ENCODE data around the gene PTCSC3. TPM values are rescaled to one million over a fixed set of nuclear protein-coding genes. Genes with fewer than 3 reads are reported as not detected.

Gene PTCSC3
- total and polyA plus RNA-seq, 2 of the 13 experiments (the other 11 are each of a cell fraction or from before 2014, with no cell fraction given) = not detected

DNA sequence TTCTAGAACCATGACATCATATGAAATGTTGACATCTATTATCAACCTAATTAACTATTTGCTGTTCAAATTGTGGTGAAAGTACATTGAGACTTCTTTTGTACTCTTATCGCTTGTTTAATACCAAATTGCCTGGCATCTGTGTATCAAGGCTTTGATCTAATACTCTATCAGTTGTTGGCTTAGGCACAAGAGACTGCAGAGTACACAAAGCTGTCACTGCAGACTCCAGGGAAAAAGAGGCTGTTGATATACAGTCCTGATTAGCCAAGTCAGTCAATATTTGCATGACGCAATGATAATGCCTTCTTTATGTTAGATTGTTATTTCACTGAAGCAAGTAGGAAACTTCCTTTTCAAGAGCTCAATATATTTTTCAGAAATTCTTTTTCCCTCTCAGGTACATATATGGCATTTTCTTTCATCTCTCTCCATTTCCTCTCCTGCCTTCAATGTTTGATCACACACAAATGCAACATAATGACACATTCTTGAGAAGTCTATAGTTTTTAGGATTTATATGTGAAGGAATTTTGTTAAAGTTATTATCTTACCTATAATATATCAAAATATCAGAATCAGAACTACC, 32.3 kb upstream of the PTCSC3 start (continued):
- TF ChIP-seq ZNF644 (CRISPR knock-in tag; IDR thresholded peaks at IDR 0.05; ENCODE audit: low read depth) (0 out of 2 replicates have a peak, but pooled peaks have one; percentile 21), IKZF1 (IDR thresholded peaks at IDR 0.05) (no peak), GATA4 (IDR thresholded peaks at IDR 0.05; ENCODE audit: borderline replicate concordance, low read depth) (peak; percentile 100), NRL (CRISPR knock-in tag; IDR thresholded peaks at IDR 0.05; ENCODE audit: borderline replicate concordance) (no peak), ESRRA (CRISPR knock-in tag; IDR thresholded peaks at IDR 0.05; ENCODE audit: low read depth) (no peak), ZNF207 (IDR thresholded peaks at IDR 0.05; ENCODE audit: borderline replicate concordance) (0 out of 2 replicates have a peak, but pooled peaks have one; percentile 27), MAFK (conservative IDR thresholded peaks at IDR 0.05 in 1 of 2, IDR thresholded peaks at IDR 0.05 in 1 of 2; ENCODE audit: low read length in 2 of 2) (no peak), FOXA1 (IDR thresholded peaks at IDR 0.05) (peak; percentile 88), FOXA1 (CRISPR knock-in tag; IDR thresholded peaks at IDR 0.05) (peak; percentile 100), SIN3B (IDR thresholded peaks at IDR 0.05; ENCODE audit: low read length) (no peak), KDM5B (CRISPR knock-in tag; IDR thresholded peaks at IDR 0.05; ENCODE audit: borderline replicate concordance) (no peak), ZKSCAN8 (CRISPR knock-in tag; IDR thresholded peaks at IDR 0.05; ENCODE audit: borderline replicate concordance) (no peak), NKX3-1 (CRISPR knock-in tag; IDR thresholded peaks at IDR 0.05) (peak; percentile 98), NFRKB (IDR thresholded peaks at IDR 0.05) (no peak), RFXANK (CRISPR knock-in tag; IDR thresholded peaks at IDR 0.05) (no peak; the same call in 1 of the 2 replicates)
- TF ChIP-seq, protein P1, sequence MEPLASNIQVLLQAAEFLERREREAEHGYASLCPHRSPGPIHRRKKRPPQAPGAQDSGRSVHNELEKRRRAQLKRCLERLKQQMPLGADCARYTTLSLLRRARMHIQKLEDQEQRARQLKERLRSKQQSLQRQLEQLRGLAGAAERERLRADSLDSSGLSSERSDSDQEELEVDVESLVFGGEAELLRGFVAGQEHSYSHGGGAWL (CRISPR knock-in tag; IDR thresholded peaks at IDR 0.05) = no peak
- TF ChIP-seq, protein P2, sequence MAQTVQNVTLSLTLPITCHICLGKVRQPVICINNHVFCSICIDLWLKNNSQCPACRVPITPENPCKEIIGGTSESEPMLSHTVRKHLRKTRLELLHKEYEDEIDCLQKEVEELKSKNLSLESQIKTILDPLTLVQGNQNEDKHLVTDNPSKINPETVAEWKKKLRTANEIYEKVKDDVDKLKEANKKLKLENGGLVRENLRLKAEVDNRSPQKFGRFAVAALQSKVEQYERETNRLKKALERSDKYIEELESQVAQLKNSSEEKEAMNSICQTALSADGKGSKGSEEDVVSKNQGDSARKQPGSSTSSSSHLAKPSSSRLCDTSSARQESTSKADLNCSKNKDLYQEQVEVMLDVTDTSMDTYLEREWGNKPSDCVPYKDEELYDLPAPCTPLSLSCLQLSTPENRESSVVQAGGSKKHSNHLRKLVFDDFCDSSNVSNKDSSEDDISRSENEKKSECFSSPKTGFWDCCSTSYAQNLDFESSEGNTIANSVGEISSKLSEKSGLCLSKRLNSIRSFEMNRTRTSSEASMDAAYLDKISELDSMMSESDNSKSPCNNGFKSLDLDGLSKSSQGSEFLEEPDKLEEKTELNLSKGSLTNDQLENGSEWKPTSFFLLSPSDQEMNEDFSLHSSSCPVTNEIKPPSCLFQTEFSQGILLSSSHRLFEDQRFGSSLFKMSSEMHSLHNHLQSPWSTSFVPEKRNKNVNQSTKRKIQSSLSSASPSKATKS (CRISPR knock-in tag; IDR thresholded peaks at IDR 0.05) = no peak
- TF ChIP-seq, protein P3, sequence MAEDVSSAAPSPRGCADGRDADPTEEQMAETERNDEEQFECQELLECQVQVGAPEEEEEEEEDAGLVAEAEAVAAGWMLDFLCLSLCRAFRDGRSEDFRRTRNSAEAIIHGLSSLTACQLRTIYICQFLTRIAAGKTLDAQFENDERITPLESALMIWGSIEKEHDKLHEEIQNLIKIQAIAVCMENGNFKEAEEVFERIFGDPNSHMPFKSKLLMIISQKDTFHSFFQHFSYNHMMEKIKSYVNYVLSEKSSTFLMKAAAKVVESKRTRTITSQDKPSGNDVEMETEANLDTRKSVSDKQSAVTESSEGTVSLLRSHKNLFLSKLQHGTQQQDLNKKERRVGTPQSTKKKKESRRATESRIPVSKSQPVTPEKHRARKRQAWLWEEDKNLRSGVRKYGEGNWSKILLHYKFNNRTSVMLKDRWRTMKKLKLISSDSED (CRISPR knock-in tag; IDR thresholded peaks at IDR 0.05) = no peak
- TF ChIP-seq, protein P4, sequence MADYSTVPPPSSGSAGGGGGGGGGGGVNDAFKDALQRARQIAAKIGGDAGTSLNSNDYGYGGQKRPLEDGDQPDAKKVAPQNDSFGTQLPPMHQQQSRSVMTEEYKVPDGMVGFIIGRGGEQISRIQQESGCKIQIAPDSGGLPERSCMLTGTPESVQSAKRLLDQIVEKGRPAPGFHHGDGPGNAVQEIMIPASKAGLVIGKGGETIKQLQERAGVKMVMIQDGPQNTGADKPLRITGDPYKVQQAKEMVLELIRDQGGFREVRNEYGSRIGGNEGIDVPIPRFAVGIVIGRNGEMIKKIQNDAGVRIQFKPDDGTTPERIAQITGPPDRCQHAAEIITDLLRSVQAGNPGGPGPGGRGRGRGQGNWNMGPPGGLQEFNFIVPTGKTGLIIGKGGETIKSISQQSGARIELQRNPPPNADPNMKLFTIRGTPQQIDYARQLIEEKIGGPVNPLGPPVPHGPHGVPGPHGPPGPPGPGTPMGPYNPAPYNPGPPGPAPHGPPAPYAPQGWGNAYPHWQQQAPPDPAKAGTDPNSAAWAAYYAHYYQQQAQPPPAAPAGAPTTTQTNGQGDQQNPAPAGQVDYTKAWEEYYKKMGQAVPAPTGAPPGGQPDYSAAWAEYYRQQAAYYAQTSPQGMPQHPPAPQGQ (CRISPR knock-in tag; IDR thresholded peaks at IDR 0.05; ENCODE audit: borderline replicate concordance) = no peak
- TF ChIP-seq, protein P5, sequence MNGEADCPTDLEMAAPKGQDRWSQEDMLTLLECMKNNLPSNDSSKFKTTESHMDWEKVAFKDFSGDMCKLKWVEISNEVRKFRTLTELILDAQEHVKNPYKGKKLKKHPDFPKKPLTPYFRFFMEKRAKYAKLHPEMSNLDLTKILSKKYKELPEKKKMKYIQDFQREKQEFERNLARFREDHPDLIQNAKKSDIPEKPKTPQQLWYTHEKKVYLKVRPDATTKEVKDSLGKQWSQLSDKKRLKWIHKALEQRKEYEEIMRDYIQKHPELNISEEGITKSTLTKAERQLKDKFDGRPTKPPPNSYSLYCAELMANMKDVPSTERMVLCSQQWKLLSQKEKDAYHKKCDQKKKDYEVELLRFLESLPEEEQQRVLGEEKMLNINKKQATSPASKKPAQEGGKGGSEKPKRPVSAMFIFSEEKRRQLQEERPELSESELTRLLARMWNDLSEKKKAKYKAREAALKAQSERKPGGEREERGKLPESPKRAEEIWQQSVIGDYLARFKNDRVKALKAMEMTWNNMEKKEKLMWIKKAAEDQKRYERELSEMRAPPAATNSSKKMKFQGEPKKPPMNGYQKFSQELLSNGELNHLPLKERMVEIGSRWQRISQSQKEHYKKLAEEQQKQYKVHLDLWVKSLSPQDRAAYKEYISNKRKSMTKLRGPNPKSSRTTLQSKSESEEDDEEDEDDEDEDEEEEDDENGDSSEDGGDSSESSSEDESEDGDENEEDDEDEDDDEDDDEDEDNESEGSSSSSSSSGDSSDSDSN (CRISPR knock-in tag; IDR thresholded peaks at IDR 0.05) = no peak
- TF ChIP-seq, protein P6, sequence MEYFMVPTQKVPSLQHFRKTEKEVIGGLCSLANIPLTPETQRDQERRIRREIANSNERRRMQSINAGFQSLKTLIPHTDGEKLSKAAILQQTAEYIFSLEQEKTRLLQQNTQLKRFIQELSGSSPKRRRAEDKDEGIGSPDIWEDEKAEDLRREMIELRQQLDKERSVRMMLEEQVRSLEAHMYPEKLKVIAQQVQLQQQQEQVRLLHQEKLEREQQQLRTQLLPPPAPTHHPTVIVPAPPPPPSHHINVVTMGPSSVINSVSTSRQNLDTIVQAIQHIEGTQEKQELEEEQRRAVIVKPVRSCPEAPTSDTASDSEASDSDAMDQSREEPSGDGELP (IDR thresholded peaks at IDR 0.05; ENCODE audit: borderline replicate concordance, low read depth) = peak; percentile 64; the same call in 1 of the 2 replicates

Data from HepG2 (cell line).